ENCODE results near the gene SMAD2. TPM values are rescaled to one million over a fixed set of nuclear protein-coding genes. Genes with fewer than 3 reads are reported as not detected.
"Not testable (repeated sequence)": the region's sequence is repeated elsewhere in the genome, so short reads cannot be mapped to it uniquely, and the experiment has no call there.

The SMAD2 gene
- total and polyA plus RNA-seq, 4 experiments from 2014 or later: 88.5 to 131 (median 109) TPM

DNA sequence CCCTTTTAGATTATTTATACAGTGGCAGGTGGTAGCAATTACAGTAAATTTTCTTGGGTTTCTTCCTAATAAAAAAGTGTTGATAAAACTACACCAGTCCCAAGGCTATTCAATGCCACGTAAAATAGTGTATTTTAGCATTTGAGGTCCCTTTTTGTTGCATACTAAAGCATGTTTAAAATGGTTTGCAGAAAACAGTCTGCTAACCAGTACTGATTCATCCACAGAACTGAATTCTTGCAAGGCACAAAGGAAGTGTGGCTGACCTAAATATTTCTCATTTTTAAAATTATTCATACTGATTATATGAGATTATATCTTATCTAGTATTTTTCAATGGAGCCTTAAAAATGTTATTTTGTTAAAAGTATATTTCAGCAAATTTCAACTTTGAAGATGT is 98.1 kb downstream of the SMAD2 start:
- CTCF ChIA-PET (ENCODE audit: partially characterized antibody): no interaction called here

GRCh38 chr18:47831351-47831750 is 99.1 kb downstream of the SMAD2 start:
- no peak overlapping the region for H3K27ac ChIP-seq (ENCODE audit: low read depth, low read length)
- H3K4me3 ChIP-seq (ENCODE audit: low read length in 2 of 2): no peak overlapping the region
- H3K9me3 Mint-ChIP-seq: peaks cover 0 to 4% (median 1%) of the 10 kb centered on the region in 8 donors
- H3K27ac Mint-ChIP-seq: no peak overlapping the region
- peaks cover 0 to 2% (median 0%) of the 10 kb centered on the region in 4 donors for H3K4me1 Mint-ChIP-seq
- H3K9me3 ChIP-seq (ENCODE audit: control insufficient read depth in 1 of 2, low read length in 2 of 2): no peaks in the 10 kb centered on the region
- H3K36me3 Mint-ChIP-seq: peaks cover 37 to 40% of the 10 kb centered on the region in 2 donors
- POLR2A ChIA-PET (ENCODE audit: partially characterized antibody): no interaction called here
- no peak for DNase-seq
- intact Hi-C loops (cut with micrococcal nuclease): no loop called here
- no peaks in the 10 kb centered on the region for H3K27me3 ChIP-seq (ENCODE audit: insufficient read depth, low read length)
- no peaks in the 10 kb centered on the region for H3K36me3 ChIP-seq (ENCODE audit: insufficient read depth, low read length)
- CTCF ChIA-PET (ENCODE audit: partially characterized antibody): no interaction called here
- H3K4me3 Mint-ChIP-seq: no peak overlapping the region
- H3K27me3 Mint-ChIP-seq: no peaks in the 10 kb centered on the region
- H3K4me1 ChIP-seq (ENCODE audit: insufficient read depth, low read length): no peaks in the 10 kb centered on the region

More for the DNA sequence above, 98.1 kb downstream of the SMAD2 start:
- Histone ChIP-seq H3K27ac (ENCODE audit: low read depth, low read length) (no peak overlapping the region), H3K4me3 (ENCODE audit: low read length in 2 of 2) (no peak overlapping the region), H3K36me3 (ENCODE audit: insufficient read depth, low read length) (no peaks in the 10 kb centered on the region), H3K9me3 (ENCODE audit: control insufficient read depth in 1 of 2, low read length in 2 of 2) (no peaks in the 10 kb centered on the region), H3K4me1 (ENCODE audit: insufficient read depth, low read length) (no peaks in the 10 kb centered on the region), H3K27me3 (ENCODE audit: insufficient read depth, low read length) (no peaks in the 10 kb centered on the region)
- H3K27ac Mint-ChIP-seq: peak overlapping the region in 1 of 7 donors; percentile 48
- no peaks in the 10 kb centered on the region for H3K27me3 Mint-ChIP-seq
- peaks cover 39% of the 10 kb centered on the region in 2 donors for H3K36me3 Mint-ChIP-seq
- H3K9me3 Mint-ChIP-seq: peaks cover 0 to 4% (median 0%) of the 10 kb centered on the region in 8 donors
- no peak overlapping the region for H3K4me3 Mint-ChIP-seq
- peaks cover 0 to 2% (median 0%) of the 10 kb centered on the region in 4 donors for H3K4me1 Mint-ChIP-seq
- intact Hi-C loops (cut with micrococcal nuclease): no loop called here
- POLR2A ChIA-PET (ENCODE audit: partially characterized antibody): no interaction called here
- no peak for DNase-seq

DNA sequence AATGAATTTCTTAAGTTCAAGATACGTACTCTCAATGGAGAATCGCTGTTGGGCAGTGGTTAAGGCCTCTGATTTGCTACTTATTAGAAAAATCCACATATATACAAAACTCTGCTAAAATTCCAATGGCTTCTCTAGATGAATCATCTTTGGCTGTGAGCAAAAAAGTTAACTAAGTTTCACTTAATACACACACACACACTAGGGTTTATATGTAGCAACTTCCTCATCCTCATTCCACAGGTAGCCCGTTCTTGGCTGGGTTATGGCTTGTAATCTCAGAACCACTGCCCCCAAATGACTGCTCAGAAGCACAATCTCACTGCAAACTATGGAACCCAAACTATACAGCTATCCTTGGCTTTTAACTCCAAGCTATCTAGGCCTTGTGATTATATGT is 99.7 kb downstream of the SMAD2 start:
- CTCF ChIA-PET (ENCODE audit: partially characterized antibody): no interaction called here
- H3K4me1 Mint-ChIP-seq: peaks cover 0 to 2% (median 0%) of the 10 kb centered on the region in 4 donors
- H3K4me3 Mint-ChIP-seq: no peak overlapping the region
- peaks cover 0 to 4% (median 1%) of the 10 kb centered on the region in 8 donors for H3K9me3 Mint-ChIP-seq
- POLR2A ChIA-PET (ENCODE audit: partially characterized antibody): no interaction called here
- no peaks in the 10 kb centered on the region for H3K27me3 Mint-ChIP-seq
- DNase-seq: no peak
- H3K4me3 ChIP-seq (ENCODE audit: low read length in 2 of 2): no peak overlapping the region
- H3K4me1 ChIP-seq (ENCODE audit: insufficient read depth, low read length): no peaks in the 10 kb centered on the region
- H3K36me3 ChIP-seq (ENCODE audit: insufficient read depth, low read length): no peaks in the 10 kb centered on the region
- H3K27ac ChIP-seq (ENCODE audit: low read depth, low read length): no peak overlapping the region
- peaks cover 38 to 46% of the 10 kb centered on the region in 2 donors for H3K36me3 Mint-ChIP-seq
- H3K27me3 ChIP-seq (ENCODE audit: insufficient read depth, low read length): no peaks in the 10 kb centered on the region
- no peak overlapping the region for H3K27ac Mint-ChIP-seq
- H3K9me3 ChIP-seq (ENCODE audit: control insufficient read depth in 1 of 2, low read length in 2 of 2): no peaks in the 10 kb centered on the region
- intact Hi-C loops (cut with micrococcal nuclease): no loop called here

- Histone ChIP-seq H3K36me3 (ENCODE audit: insufficient read depth, low read length) (no peaks in the 10 kb centered on the region), H3K27me3 (ENCODE audit: insufficient read depth, low read length) (no peaks in the 10 kb centered on the region), H3K27ac (ENCODE audit: low read depth, low read length) (no peak overlapping the region), H3K9me3 (ENCODE audit: control insufficient read depth in 1 of 2, low read length in 2 of 2) (no peaks in the 10 kb centered on the region), H3K4me3 (ENCODE audit: low read length in 2 of 2) (no peak overlapping the region), H3K4me1 (ENCODE audit: insufficient read depth, low read length) (no peaks in the 10 kb centered on the region)
- Mint-ChIP-seq H3K27ac (no peak overlapping the region), H3K27me3 (no peaks in the 10 kb centered on the region), H3K36me3 (peaks cover 40 to 48% of the 10 kb centered on the region in 2 donors), H3K4me3 (no peak overlapping the region), H3K4me1 (peaks cover 0 to 2% (median 0%) of the 10 kb centered on the region in 4 donors), H3K9me3 (peaks cover 0 to 4% (median 1%) of the 10 kb centered on the region in 8 donors)
- intact Hi-C loops (cut with micrococcal nuclease): no loop called here
- ChIA-PET CTCF (ENCODE audit: partially characterized antibody) (no interaction called here), POLR2A (ENCODE audit: partially characterized antibody) (no interaction called here)
- DNase-seq: no peak
Measured at GRCh38 chr18:47829831-47830230, 100.6 kb downstream of the SMAD2 start.

GRCh38 chr18:47828031-47828430 is 102.4 kb downstream of the SMAD2 start:
- intact Hi-C loops (cut with micrococcal nuclease); DNase-seq; H3K4me1 Mint-ChIP-seq; H3K27me3 Mint-ChIP-seq; POLR2A ChIA-PET (ENCODE audit: partially characterized antibody); H3K27ac Mint-ChIP-seq; H3K4me1 ChIP-seq (ENCODE audit: insufficient read depth, low read length); H3K36me3 ChIP-seq (ENCODE audit: insufficient read depth, low read length); H3K9me3 ChIP-seq (ENCODE audit: control insufficient read depth in 1 of 2, low read length in 2 of 2); H3K9me3 Mint-ChIP-seq; H3K4me3 Mint-ChIP-seq; CTCF ChIA-PET (ENCODE audit: partially characterized antibody); H3K27me3 ChIP-seq (ENCODE audit: insufficient read depth, low read length); H3K4me3 ChIP-seq (ENCODE audit: low read length in 2 of 2); H3K27ac ChIP-seq (ENCODE audit: low read depth, low read length): not testable (repeated sequence)
- peaks cover 34 to 40% of the 10 kb centered on the region in 2 donors for H3K36me3 Mint-ChIP-seq

DNA sequence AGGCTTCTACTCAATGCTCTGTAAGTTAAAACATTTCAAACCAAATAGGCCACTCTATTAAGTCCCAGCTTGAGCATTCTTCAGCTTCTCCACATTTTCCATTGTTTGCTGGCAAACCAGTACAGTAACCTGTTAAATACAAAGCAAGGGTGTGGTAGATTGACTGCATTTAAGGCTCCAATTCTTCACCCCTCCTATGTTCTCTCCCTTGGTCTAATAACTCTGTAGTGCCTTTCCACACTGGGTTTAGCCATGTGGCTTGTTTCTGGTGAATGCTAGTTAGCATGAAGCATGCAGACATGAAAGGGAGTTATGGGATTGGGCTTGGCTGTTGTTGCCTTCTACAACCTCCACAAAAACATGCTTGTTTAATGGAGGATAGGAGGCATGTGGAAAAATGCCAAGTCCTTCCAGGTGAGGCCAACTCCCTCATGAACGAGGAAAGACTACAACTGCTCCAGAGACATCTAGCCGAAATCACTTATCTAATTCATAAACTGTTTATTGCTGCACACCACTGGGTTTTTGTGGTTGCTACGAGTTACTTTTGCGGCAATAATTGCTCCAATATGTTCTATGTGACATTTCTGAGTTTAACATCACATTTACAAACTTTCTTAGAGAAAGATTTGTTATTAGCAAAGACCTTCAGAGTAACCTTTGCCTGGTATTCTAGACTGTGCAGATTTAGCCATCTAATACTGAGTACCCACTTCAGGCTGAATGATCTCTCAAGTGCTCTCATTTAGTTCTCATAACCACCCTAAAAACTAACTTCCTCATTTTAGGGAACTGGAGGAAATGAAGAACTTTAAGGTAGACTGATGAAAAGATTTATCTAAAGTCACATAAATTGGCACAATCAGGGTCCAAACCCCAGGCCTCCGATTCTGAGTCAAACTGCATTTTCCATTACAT is 104.0 kb downstream of the SMAD2 start:
- Mint-ChIP-seq H3K9me3 (peaks cover 0 to 4% (median 1%) of the 10 kb centered on the region in 8 donors), H3K4me1 (peaks cover 0 to 2% (median 0%) of the 10 kb centered on the region in 4 donors), H3K27me3 (no peaks in the 10 kb centered on the region), H3K4me3 (peak overlapping the region in 1 of 8 donors; percentile 5), H3K36me3 (peaks cover 29 to 33% of the 10 kb centered on the region in 2 donors), H3K27ac (no peak overlapping the region)
- H3K4me1 ChIP-seq (ENCODE audit: insufficient read depth, low read length): no peaks in the 10 kb centered on the region
- H3K9me3 ChIP-seq (ENCODE audit: control insufficient read depth in 1 of 2, low read length in 2 of 2): no peaks in the 10 kb centered on the region
- CTCF ChIA-PET (ENCODE audit: partially characterized antibody): no interaction called here
- H3K27me3 ChIP-seq (ENCODE audit: insufficient read depth, low read length): no peaks in the 10 kb centered on the region
- H3K27ac ChIP-seq (ENCODE audit: low read depth, low read length): no peak overlapping the region
- no peak for DNase-seq
- POLR2A ChIA-PET (ENCODE audit: partially characterized antibody): no interaction called here
- no peak overlapping the region for H3K4me3 ChIP-seq (ENCODE audit: low read length in 2 of 2)
- H3K36me3 ChIP-seq (ENCODE audit: insufficient read depth, low read length): no peaks in the 10 kb centered on the region
- intact Hi-C loops (cut with micrococcal nuclease): no loop called here

DNA sequence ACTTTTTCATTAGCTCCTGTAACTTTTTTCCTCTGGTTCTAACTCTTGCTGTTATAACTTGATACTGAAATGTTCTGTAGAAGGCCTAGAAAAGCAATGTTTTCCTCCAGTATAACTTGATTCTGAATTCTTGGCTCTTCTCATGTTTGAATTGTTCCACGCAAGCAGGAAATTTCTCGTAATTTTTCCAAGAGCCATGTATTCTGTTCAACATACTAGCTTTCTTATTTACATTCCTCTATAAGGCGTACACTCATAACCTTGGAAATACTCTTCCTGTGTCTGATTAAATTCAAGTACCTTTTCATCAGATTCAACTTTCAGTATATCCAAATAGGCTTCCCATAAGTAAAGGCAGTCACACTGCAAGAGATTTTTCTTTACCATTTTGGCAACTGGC is 109.1 kb downstream of the SMAD2 start:
- intact Hi-C loops (cut with micrococcal nuclease): no loop called here
- no peaks in the 10 kb centered on the region for H3K9me3 ChIP-seq (ENCODE audit: control insufficient read depth in 1 of 2, low read length in 2 of 2)
- no peak overlapping the region for H3K27ac ChIP-seq (ENCODE audit: low read depth, low read length)
- ChIA-PET CTCF (ENCODE audit: partially characterized antibody) (no interaction called here), POLR2A (ENCODE audit: partially characterized antibody) (no interaction called here)
- no peaks in the 10 kb centered on the region for H3K9me3 Mint-ChIP-seq
- H3K27me3 ChIP-seq (ENCODE audit: insufficient read depth, low read length): no peaks in the 10 kb centered on the region
- no peak for DNase-seq
- no peaks in the 10 kb centered on the region for H3K4me1 Mint-ChIP-seq
- peak overlapping the region in 1 of 7 donors; percentile 4 for H3K27ac Mint-ChIP-seq
- H3K36me3 Mint-ChIP-seq: peaks cover 11% of the 10 kb centered on the region in 2 donors
- no peak overlapping the region for H3K4me3 ChIP-seq (ENCODE audit: low read length in 2 of 2)
- H3K4me3 Mint-ChIP-seq: no peak overlapping the region
- no peaks in the 10 kb centered on the region for H3K27me3 Mint-ChIP-seq
- no peaks in the 10 kb centered on the region for H3K4me1 ChIP-seq (ENCODE audit: insufficient read depth, low read length)
- no peaks in the 10 kb centered on the region for H3K36me3 ChIP-seq (ENCODE audit: insufficient read depth, low read length)
